CD4-positive, alpha-beta T cell (primary cell): ENCODE measurements around the gene CLEC16A. TPM values are rescaled to one million over a fixed set of nuclear protein-coding genes. Genes with fewer than 3 reads are reported as not detected.

Source experiments
- ATAC-seq: fragments of 200-7000 bp; cut with Tn5 transposase; one replicate; pipeline ENCODE4 v1.10.0; 2022; ENCODE audit warnings: mild to moderate bottlenecking; ENCODE audit not compliant: poor library complexity
- CTCF ChIA-PET: fragments of 350-600 bp; sonication (Branson Sonifier 250); formaldehyde crosslinking; loops from one replicate; lab custom pipeline; 2021; ENCODE audit warnings: antibody characterized with exemption, inconsistent platforms; lab: Charles Lee
- POLR2A ChIA-PET: fragments of 350-600 bp; sonication (Branson Sonifier 250); formaldehyde crosslinking; loops from one replicate; lab custom pipeline; 2021; ENCODE audit warnings: antibody characterized with exemption, inconsistent platforms; lab: Charles Lee
- DNase-seq, 14 experiments: peaks; one replicate each; pipeline ENCODE4 v3.0.0-alpha.2; 2013 to 2020; ENCODE audit warnings: mixed read lengths in 2 of 14
- H3K27ac ChIP-seq, 2 donors: one replicate each; pipeline versions ENCODE4 v1.5.1 to v1.7.0; 2013; ENCODE audit warnings: low read length in 2 of 2, low read depth in 1 of 2, mild to moderate bottlenecking in 1 of 2
- H3K27me3 ChIP-seq, 2 experiments: 1 replicate in 1 of 2; 2 replicates in 1 of 2; pipeline versions ENCODE4 v1.6.1 to v1.7.0; 2013; ENCODE audit warnings: low read length in 2 of 2, control low read depth in 1 of 2, mild to moderate bottlenecking in 1 of 2, moderate library complexity in 1 of 2; ENCODE audit not compliant: insufficient read depth in 2 of 2, control insufficient read depth in 1 of 2
- H3K36me3 ChIP-seq: one replicate; pipeline ENCODE4 v1.6.1; 2013; ENCODE audit warnings: low read length, control low read depth; ENCODE audit not compliant: insufficient read depth
- H3K4me1 ChIP-seq: one replicate; pipeline ENCODE4 v1.6.1; 2013; ENCODE audit warnings: low read length, control low read depth; ENCODE audit not compliant: insufficient read depth
- H3K4me3 ChIP-seq: one replicate; pipeline ENCODE4 v1.5.1; 2013; ENCODE audit warnings: mild to moderate bottlenecking, low read length, moderate library complexity
- H3K9me3 ChIP-seq, 2 experiments: 1 replicate in 1 of 2; 2 replicates in 1 of 2; pipeline versions ENCODE4 v1.6.1 to v1.7.0; 2013; ENCODE audit warnings: low read length in 2 of 2, mild to moderate bottlenecking in 2 of 2, control low read depth in 1 of 2, moderate library complexity in 1 of 2; ENCODE audit not compliant: control insufficient read depth in 1 of 2, insufficient read depth in 1 of 2
- H3K27ac Mint-ChIP-seq: one replicate; pipeline ENCODE4 v1.8.0; 2020; ENCODE audit warnings: mixed read lengths
- H3K27me3 Mint-ChIP-seq: one replicate; pipeline ENCODE4 v1.8.0; 2021; ENCODE audit warnings: mixed read lengths
- H3K36me3 Mint-ChIP-seq: one replicate; pipeline ENCODE4 v1.8.0; 2021; ENCODE audit warnings: low read depth, mixed read lengths
- H3K4me1 Mint-ChIP-seq: one replicate; pipeline ENCODE4 v1.8.0; 2021; ENCODE audit warnings: low read depth, mixed read lengths
- H3K4me3 Mint-ChIP-seq: one replicate; pipeline ENCODE4 v1.8.0; 2020; ENCODE audit warnings: mild to moderate bottlenecking, mixed read lengths
- H3K9me3 Mint-ChIP-seq: one replicate; pipeline ENCODE4 v1.8.0; 2020; ENCODE audit warnings: mixed read lengths
- CTCF ChIP-seq: fragments of 200-600 bp; IDR thresholded peaks from one replicate; pipeline ENCODE4 v1.8.0; 2022; ENCODE audit warnings: antibody characterized with exemption, mild to moderate bottlenecking
- intact Hi-C, 2 experiments: fragments of 100-400 bp; cut with DNase I in 1 of 2; cut with micrococcal nuclease in 1 of 2; formaldehyde crosslinking; loops; one replicate each; pipeline versions ENCODE4 v1.15.1 to v1.9.0; 2023 to 2025; cut with DNase I, micrococcal nuclease
- total RNA-seq, 174 experiments: library from RNA in 2 of 174; stranded (reverse) in 2 of 174; gene quantifications; one replicate each; pipeline ENCODE4 v1.2.3 and lab custom pipeline; 2021 to 2026

Gene CLEC16A
- total RNA-seq, 2 experiments from 2014 or later: 21.7 to 22.7 TPM

- CTCF ChIA-PET: no interaction called here
- no peaks in the 10 kb centered on the region for H3K9me3 Mint-ChIP-seq
Measured at GRCh38 chr16:11030990-11031510, 86.7 kb downstream of the CLEC16A start.

GRCh38 chr16:11032000-11032921, 87.9 kb downstream of the CLEC16A start:
- Histone ChIP-seq H3K4me1 (no peaks in the 10 kb centered on the region), H3K27me3 (no peaks in the 10 kb centered on the region), H3K9me3 (peaks cover 4 to 8% of the 10 kb centered on the region in 2 experiments), H3K4me3 (no peak overlapping the region), H3K27ac (no peak overlapping the region), H3K36me3 (peaks cover 54% of the 10 kb centered on the region)
- ATAC-seq (no peak), DNase-seq (no peak)
- no peak overlapping the region for H3K4me3 Mint-ChIP-seq
- TF ChIP-seq CTCF: no peak
- ChIA-PET CTCF (no interaction called here), POLR2A (no interaction called here)
- intact Hi-C loops: no loop called here
- no peaks in the 10 kb centered on the region for H3K4me1 Mint-ChIP-seq
- no peaks in the 10 kb centered on the region for H3K9me3 Mint-ChIP-seq
- H3K36me3 Mint-ChIP-seq: peaks cover 90% of the 10 kb centered on the region
- H3K27ac Mint-ChIP-seq: no peak overlapping the region
- no peaks in the 10 kb centered on the region for H3K27me3 Mint-ChIP-seq

More at GRCh38 chr16:11030990-11031510, 86.7 kb downstream of the CLEC16A start:
- Histone ChIP-seq H3K27ac (no peak overlapping the region), H3K36me3 (peaks cover 57% of the 10 kb centered on the region), H3K4me1 (no peaks in the 10 kb centered on the region), H3K9me3 (peaks cover 12 to 13% of the 10 kb centered on the region in 2 experiments), H3K4me3 (no peak overlapping the region), H3K27me3 (no peaks in the 10 kb centered on the region)
- Mint-ChIP-seq H3K36me3 (peaks cover 99% of the 10 kb centered on the region), H3K4me1 (no peaks in the 10 kb centered on the region), H3K27me3 (no peaks in the 10 kb centered on the region), H3K4me3 (no peak overlapping the region), H3K27ac (no peak overlapping the region)
- intact Hi-C loops: no loop called here
- ATAC-seq (no peak), DNase-seq (no peak)
- POLR2A ChIA-PET: no interaction called here
- TF ChIP-seq CTCF: no peak

GRCh38 chr16:11032922-11033291, 88.5 kb downstream of the CLEC16A start:
- ATAC-seq: no peak
- H3K27ac ChIP-seq: no peak overlapping the region
- H3K36me3 ChIP-seq: peaks cover 53% of the 10 kb centered on the region
- no peak overlapping the region for H3K4me3 Mint-ChIP-seq
- H3K9me3 Mint-ChIP-seq: no peaks in the 10 kb centered on the region
- H3K27me3 ChIP-seq: no peaks in the 10 kb centered on the region
- intact Hi-C loops: no loop called here
- TF ChIP-seq CTCF: no peak
- no peak overlapping the region for H3K4me3 ChIP-seq
- no peaks in the 10 kb centered on the region for H3K4me1 Mint-ChIP-seq
- ChIA-PET POLR2A (no interaction called here), CTCF (no interaction called here)
- H3K9me3 ChIP-seq: peaks cover 3 to 4% of the 10 kb centered on the region in 2 experiments
- peaks cover 86% of the 10 kb centered on the region for H3K36me3 Mint-ChIP-seq
- H3K27me3 Mint-ChIP-seq: no peaks in the 10 kb centered on the region
- no peaks in the 10 kb centered on the region for H3K4me1 ChIP-seq
- no peak for DNase-seq
- no peak overlapping the region for H3K27ac Mint-ChIP-seq
